ENCODE data around the gene RPIA.

GRCh38 chr2:88667219-88667618, 24.3 kb upstream of the RPIA start:
- no peak for TF ChIP-seq CTCF (IDR thresholded peaks at IDR 0.05; ENCODE audit: insufficient read depth, low read depth, low read length)
- no peak for TF ChIP-seq EZH2 (IDR thresholded peaks at IDR 0.05; ENCODE audit: insufficient read depth, low read length)
